ENCODE measurements around the gene YIF1B.
A peak's percentile ranks its signal among the peaks of the same experiment; 100 is the strongest.
"Not testable (repeated sequence)": the region's sequence is repeated elsewhere in the genome, so short reads cannot be mapped to it uniquely, and the experiment has no call there.

Gene YIF1B

GRCh38 chr19:38315657-38316476 is at the start of gene YIF1B:
Gene YIF1B, minus strand, starts transcription at chr19:38315947. Its CDS starts 30 bp downstream, at chr19:38315917.
- peak; percentile 100 for DNase-seq

- not testable (repeated sequence) for DNase-seq
These were observed 47.4 kb upstream of the YIF1B start for GRCh38 chr19:38362946-38363688.

GRCh38 chr19:38362076-38362945 is 46.6 kb upstream of the YIF1B start:
- peak; percentile 41 for DNase-seq

GRCh38 chr19:38361633-38362075 is 45.9 kb upstream of the YIF1B start:
- peak; percentile 71 for DNase-seq

- peak; percentile 58 for DNase-seq
These were observed 45.3 kb upstream of the YIF1B start for GRCh38 chr19:38360839-38361631.

GRCh38 chr19:38360351-38360750 is 44.6 kb upstream of the YIF1B start:
- DNase-seq: no peak

GRCh38 chr19:38359242-38360021 is 43.7 kb upstream of the YIF1B start:
- DNase-seq: no peak

GRCh38 chr19:38358071-38358470 is 42.3 kb upstream of the YIF1B start:
- no peak for DNase-seq

GRCh38 chr19:38355728-38356725 is 40.3 kb upstream of the YIF1B start:
- no peak for DNase-seq

GRCh38 chr19:38352611-38353010 is 36.9 kb upstream of the YIF1B start:
- DNase-seq: no peak

GRCh38 chr19:38351865-38352395 is 36.2 kb upstream of the YIF1B start:
- DNase-seq: no peak

- no peak for DNase-seq
These were observed 35.1 kb upstream of the YIF1B start for GRCh38 chr19:38350883-38351282.

GRCh38 chr19:38346837-38347236 is 31.1 kb upstream of the YIF1B start:
- no peak for DNase-seq

- no peak for DNase-seq
These were observed 25.2 kb upstream of the YIF1B start for GRCh38 chr19:38340927-38341326.

GRCh38 chr19:38339011-38339410 is 23.3 kb upstream of the YIF1B start:
- DNase-seq: not testable (repeated sequence)

GRCh38 chr19:38337360-38337653 is 21.6 kb upstream of the YIF1B start:
- no peak for DNase-seq

GRCh38 chr19:38336638-38337359 is 21.1 kb upstream of the YIF1B start:
- peak; percentile 99 for DNase-seq

- DNase-seq: peak; percentile 98
These were observed 20.3 kb upstream of the YIF1B start for GRCh38 chr19:38335949-38336637.

- no peak for DNase-seq
These were observed 17.5 kb upstream of the YIF1B start for GRCh38 chr19:38333245-38333644.
